ENCODE measurements around the gene DAPK1. TPM values are rescaled to one million over a fixed set of nuclear protein-coding genes. Genes with fewer than 3 reads are reported as not detected.

DAPK1 gene
- total and polyA plus RNA-seq, 10 of the 15 experiments (the other 5 are each of a cell fraction or from before 2014, with no cell fraction given) = 8.2 to 94.7 (median 51.6) TPM

GRCh38 chr9:87657190-87657589 lies 159.5 kb downstream of the DAPK1 start (continued):
- TF ChIP-seq ZNF384 (IDR thresholded peaks at IDR 0.05; ENCODE audit: borderline replicate concordance, low read depth, low read length) = no peak
- no peak for TF ChIP-seq SMAD5 (IDR thresholded peaks at IDR 0.05; ENCODE audit: low read depth)

DNA sequence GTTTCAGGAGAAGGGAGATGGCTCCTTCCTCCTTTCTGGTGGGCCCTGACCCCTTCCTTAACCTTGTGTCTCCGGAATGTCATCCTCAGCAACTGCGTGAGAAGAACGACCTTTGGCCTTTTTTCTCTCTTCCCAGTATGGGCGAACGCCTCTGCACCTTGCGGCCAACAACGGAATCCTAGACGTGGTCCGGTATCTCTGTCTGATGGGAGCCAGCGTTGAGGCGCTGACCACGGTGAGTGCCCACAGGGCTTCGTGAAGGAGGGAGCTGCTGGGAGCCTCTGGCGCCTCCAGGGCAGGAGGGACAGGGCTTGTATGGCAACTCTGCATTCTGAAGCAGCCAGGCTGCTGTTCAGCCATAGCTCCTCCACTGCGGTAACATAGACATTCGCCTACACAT lies 160.2 kb downstream of the DAPK1 start:
- 89% methylated on average over 16 of the region's 16 CpGs for WGBS (ENCODE audit: insufficient coverage, insufficient replicate concordance, low lambda C conversion rate, missing lambda C conversion rate)
- ChIA-PET CTCF (no interaction called here), POLR2A (no interaction called here), RAD21 (ENCODE audit: unreplicated experiment) (interaction anchor here (1.1 kb wide), 1 partner anchor 319 kb away, joined by 4 read pairs; no protein-coding TSS in a partner anchor), SMC1A (ENCODE audit: uncharacterized antibody, unreplicated experiment) (no interaction called here)
- in situ Hi-C loops (cut with MboI) (no loop called here), intact Hi-C loops (cut with micrococcal nuclease; ENCODE audit: unreplicated experiment) (no loop called here)
- no peak for DNase-seq (ENCODE audit: low read depth, low spot score)
- Histone ChIP-seq H3K9me3 (replicated peaks; ENCODE audit: control insufficient read depth, insufficient read depth, low read length) (no peaks in the 10 kb centered on the region; the same call in 2 of the 3 replicates), H3K79me2 (ENCODE audit: control insufficient read depth, insufficient read depth, low read length) (no peaks in the 10 kb centered on the region), H3K4me2 (ENCODE audit: control insufficient read depth, insufficient read depth) (no peak overlapping the region), H4K20me1 (ENCODE audit: control insufficient read depth, insufficient read depth) (no peaks in the 10 kb centered on the region), H3K4me3 (no peak overlapping the region), H3K36me3 (ENCODE audit: control insufficient read depth in 2 of 2, insufficient read depth in 2 of 2, low read length in 1 of 2) (peaks cover 2 to 9% of the 10 kb centered on the region in 2 experiments), H3K27ac (ENCODE audit: control insufficient read depth, insufficient read depth) (no peak overlapping the region), H3K4me1 (ENCODE audit: control insufficient read depth, insufficient read depth, low read length) (no peaks in the 10 kb centered on the region), H3K27me3 (replicated peaks in 1 of 2; ENCODE audit: control insufficient read depth in 2 of 2, insufficient read depth in 2 of 2, low read length in 1 of 2) (no peaks in the 10 kb centered on the region), H3K9ac (ENCODE audit: control insufficient read depth, insufficient read depth, low read length) (no peak overlapping the region), H2AFZ (ENCODE audit: control insufficient read depth, low read depth, low read length) (no peak overlapping the region)
- ATAC-seq = no peak
- BruUV-seq (replicated peaks) = no TSS peak
- no peak for FAIRE-seq
- TF ChIP-seq NFYA (IDR thresholded peaks at IDR 0.05; ENCODE audit: borderline replicate concordance, low read depth, low read length) = no peak
- TF ChIP-seq ATF7 (IDR thresholded peaks at IDR 0.05; ENCODE audit: low read depth) = no peak

- SMC1A ChIA-PET (ENCODE audit: uncharacterized antibody, unreplicated experiment) = no interaction called here
- no peak overlapping the region for H3K4me2 ChIP-seq (ENCODE audit: control insufficient read depth, insufficient read depth)
- H3K4me3 ChIP-seq = no peak overlapping the region
- POLR2A ChIA-PET = no interaction called here
- in situ Hi-C loops (cut with MboI) (no loop called here), intact Hi-C loops (cut with micrococcal nuclease; ENCODE audit: unreplicated experiment) (no loop called here)
- no peak overlapping the region for H3K9ac ChIP-seq (ENCODE audit: control insufficient read depth, insufficient read depth, low read length)
- ATAC-seq (no peak), DNase-seq (ENCODE audit: low read depth, low spot score) (no peak), FAIRE-seq (no peak)
- BruUV-seq (replicated peaks) = no TSS peak
- no peaks in the 10 kb centered on the region; the same call in 2 of the 3 replicates for H3K9me3 ChIP-seq (replicated peaks; ENCODE audit: control insufficient read depth, insufficient read depth, low read length)
- H3K79me2 ChIP-seq (ENCODE audit: control insufficient read depth, insufficient read depth, low read length) = no peaks in the 10 kb centered on the region
- WGBS (ENCODE audit: insufficient coverage, insufficient replicate concordance, low lambda C conversion rate, missing lambda C conversion rate) = 33% methylated on average over 3 of the region's 3 CpGs
- H3K36me3 ChIP-seq (ENCODE audit: control insufficient read depth in 2 of 2, insufficient read depth in 2 of 2, low read length in 1 of 2) = peaks cover 2 to 9% of the 10 kb centered on the region in 2 experiments
- RAD21 ChIA-PET (ENCODE audit: unreplicated experiment) = no interaction called here
- H3K27me3 ChIP-seq (replicated peaks in 1 of 2; ENCODE audit: control insufficient read depth in 2 of 2, insufficient read depth in 2 of 2, low read length in 1 of 2) = no peaks in the 10 kb centered on the region
- H2AFZ ChIP-seq (ENCODE audit: control insufficient read depth, low read depth, low read length) = no peak overlapping the region
- no peaks in the 10 kb centered on the region for H3K4me1 ChIP-seq (ENCODE audit: control insufficient read depth, insufficient read depth, low read length)
- TF ChIP-seq STAT1 (conservative IDR thresholded peaks at IDR 0.05) (no peak), RUNX3 (IDR thresholded peaks at IDR 0.05; ENCODE audit: low read length) (no peak), SP1 (IDR thresholded peaks at IDR 0.05; ENCODE audit: low read depth, low read length) (no peak), ZZZ3 (IDR thresholded peaks at IDR 0.05; ENCODE audit: control insufficient read depth, insufficient read length, low read depth) (no peak), RBBP5 (conservative IDR thresholded peaks at IDR 0.05) (no peak), RCOR1 (conservative IDR thresholded peaks at IDR 0.05; ENCODE audit: low read depth, low read length) (no peak)
- TF ChIP-seq, protein P1, sequence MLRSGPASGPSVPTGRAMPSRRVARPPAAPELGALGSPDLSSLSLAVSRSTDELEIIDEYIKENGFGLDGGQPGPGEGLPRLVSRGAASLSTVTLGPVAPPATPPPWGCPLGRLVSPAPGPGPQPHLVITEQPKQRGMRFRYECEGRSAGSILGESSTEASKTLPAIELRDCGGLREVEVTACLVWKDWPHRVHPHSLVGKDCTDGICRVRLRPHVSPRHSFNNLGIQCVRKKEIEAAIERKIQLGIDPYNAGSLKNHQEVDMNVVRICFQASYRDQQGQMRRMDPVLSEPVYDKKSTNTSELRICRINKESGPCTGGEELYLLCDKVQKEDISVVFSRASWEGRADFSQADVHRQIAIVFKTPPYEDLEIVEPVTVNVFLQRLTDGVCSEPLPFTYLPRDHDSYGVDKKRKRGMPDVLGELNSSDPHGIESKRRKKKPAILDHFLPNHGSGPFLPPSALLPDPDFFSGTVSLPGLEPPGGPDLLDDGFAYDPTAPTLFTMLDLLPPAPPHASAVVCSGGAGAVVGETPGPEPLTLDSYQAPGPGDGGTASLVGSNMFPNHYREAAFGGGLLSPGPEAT (IDR thresholded peaks at IDR 0.05; ENCODE audit: low read depth) = no peak
- H3K27ac ChIP-seq (ENCODE audit: control insufficient read depth, insufficient read depth) = no peak overlapping the region
- CTCF ChIA-PET = no interaction called here
- H4K20me1 ChIP-seq (ENCODE audit: control insufficient read depth, insufficient read depth) = no peaks in the 10 kb centered on the region
These were observed 160.8 kb downstream of the DAPK1 start for GRCh38 chr9:87658511-87658910.
